IMR-90 (cell line): ENCODE measurements around the gene AFG1L. TPM values are rescaled to one million over a fixed set of nuclear protein-coding genes. Genes with fewer than 3 reads are reported as not detected.

Experiments used
- ATAC-seq: fragments of 200-7000 bp; cut with Tn5 transposase; 2 replicates; pipeline ENCODE4 v1.9.1; 2020; ENCODE audit warnings: low read depth, mild to moderate bottlenecking, moderate library complexity
- BruUV-seq: library from RNA; stranded (reverse); fragments of 400-500 nt; replicated peaks from 2 replicates; lab custom pipeline; 2021; lab: Mats Ljungman, UMichigan
- CTCF ChIA-PET: fragments of 300-600 bp; formaldehyde crosslinking; extraction: SDS; loops from one replicate; lab custom pipeline; 2021; ENCODE audit warnings: antibody characterized with exemption; lab: Yijun Ruan, JAX
- POLR2A ChIA-PET: fragments of 300-600 bp; sonication (Branson Sonifier 250); formaldehyde crosslinking; loops from one replicate; lab custom pipeline; 2022; ENCODE audit warnings: antibody characterized with exemption; ENCODE audit not compliant: unreplicated experiment; lab: Charles Lee
- DNase-seq: peaks from one replicate; pipeline ENCODE4 v3.0.0; 2013
- H2AFZ ChIP-seq: replicated peaks from 2 replicates; pipeline ENCODE3; 2013; ENCODE audit warnings: low read length, mild to moderate bottlenecking; ENCODE audit not compliant: poor library complexity
- H2AK5ac ChIP-seq: 2 replicates; pipeline ENCODE4 v1.6.1; 2013; ENCODE audit warnings: low read depth, low read length, inconsistent platforms
- H2AK9ac ChIP-seq: replicated peaks from 2 replicates; pipeline ENCODE3; 2013; ENCODE audit warnings: mild to moderate bottlenecking, low read depth, low read length, moderate library complexity; ENCODE audit not compliant: poor library complexity
- H2BK120ac ChIP-seq: 2 replicates; pipeline ENCODE4 v1.6.1; 2013; ENCODE audit warnings: low read depth, low read length, inconsistent platforms
- H2BK15ac ChIP-seq: 3 replicates; pipeline ENCODE4 v1.6.1; 2013; ENCODE audit warnings: low read depth, low read length, inconsistent platforms
- H2BK20ac ChIP-seq: 2 replicates; pipeline ENCODE4 v1.6.1; 2013; ENCODE audit warnings: low read depth, mild to moderate bottlenecking, inconsistent platforms, low read length, moderate library complexity
- H2BK5ac ChIP-seq: 2 replicates; pipeline ENCODE4 v1.6.1; 2013; ENCODE audit warnings: mild to moderate bottlenecking, low read depth, low read length, inconsistent platforms; ENCODE audit not compliant: poor library complexity, severe bottlenecking
- H3K14ac ChIP-seq: replicated peaks from 2 replicates; pipeline ENCODE4 v1.6.1; 2013; ENCODE audit warnings: low read depth, low read length, inconsistent platforms
- H3K18ac ChIP-seq: 2 replicates; pipeline ENCODE4 v1.6.1; 2013; ENCODE audit warnings: low read depth, low read length, control low read depth
- H3K23ac ChIP-seq: 2 replicates; pipeline ENCODE4 v1.6.1; 2013; ENCODE audit warnings: low read depth, low read length, inconsistent platforms
- H3K27ac ChIP-seq: 2 replicates; pipeline ENCODE4 v1.5.1; 2013; ENCODE audit warnings: mild to moderate bottlenecking, control low read depth, low read length; ENCODE audit not compliant: insufficient read depth
- H3K27me3 ChIP-seq: 2 replicates; pipeline ENCODE4 v1.6.1; 2013; ENCODE audit warnings: low read length; ENCODE audit not compliant: control insufficient read depth, insufficient read depth
- H3K36me3 ChIP-seq: 2 replicates; pipeline ENCODE4 v1.6.1; 2013; ENCODE audit warnings: low read length, mixed read lengths; ENCODE audit not compliant: control insufficient read depth, insufficient read depth
- H3K4ac ChIP-seq: 2 replicates; pipeline ENCODE4 v1.6.1; 2013; ENCODE audit warnings: low read depth, low read length, inconsistent platforms
- H3K4me1 ChIP-seq: 2 replicates; pipeline ENCODE4 v1.6.1; 2013; ENCODE audit warnings: low read length, mixed read lengths; ENCODE audit not compliant: control insufficient read depth, insufficient read depth
- H3K4me2 ChIP-seq: 2 replicates; pipeline ENCODE4 v1.6.1; 2013; ENCODE audit warnings: low read depth, mild to moderate bottlenecking, control low read depth, low read length, moderate library complexity
- H3K4me3 ChIP-seq: 2 replicates; pipeline ENCODE4 v1.5.1; 2013; ENCODE audit warnings: low read depth, mild to moderate bottlenecking, control low read depth, low read length, moderate library complexity; ENCODE audit not compliant: insufficient read depth
- H3K56ac ChIP-seq: 2 replicates; pipeline ENCODE4 v1.6.1; 2013; ENCODE audit warnings: low read length, inconsistent platforms; ENCODE audit not compliant: insufficient read depth; ENCODE audit errors: extremely low read depth
- H3K79me1 ChIP-seq, 2 experiments: 2 replicates each; pipeline ENCODE4 v1.6.1; 2013; ENCODE audit warnings: low read length in 2 of 2, inconsistent platforms in 1 of 2, low read depth in 1 of 2
- H3K9ac ChIP-seq: 2 replicates; pipeline ENCODE4 v1.6.1; 2013; ENCODE audit warnings: low read depth, low read length, control low read depth
- H3K9me1 ChIP-seq: 2 replicates; pipeline ENCODE4 v1.6.1; 2013; ENCODE audit warnings: low read length, inconsistent platforms; ENCODE audit not compliant: insufficient read depth
- H3K9me3 ChIP-seq: 2 replicates; pipeline ENCODE4 v1.6.1; 2013; ENCODE audit warnings: low read length; ENCODE audit not compliant: control insufficient read depth, insufficient read depth
- H4K20me1 ChIP-seq: 2 replicates; pipeline ENCODE4 v1.6.1; 2013; ENCODE audit warnings: low read length, inconsistent platforms; ENCODE audit not compliant: insufficient read depth
- H4K5ac ChIP-seq: 2 replicates; pipeline ENCODE4 v1.6.1; 2013; ENCODE audit warnings: mild to moderate bottlenecking, low read depth, low read length, control low read depth
- H4K8ac ChIP-seq, 2 experiments: 2 replicates each; pipeline ENCODE4 v1.6.1; 2013; ENCODE audit warnings: low read depth in 2 of 2, low read length in 2 of 2, control low read depth in 1 of 2, inconsistent platforms in 1 of 2
- H4K91ac ChIP-seq: 2 replicates; pipeline ENCODE4 v1.6.1; 2013; ENCODE audit warnings: low read depth, low read length, inconsistent platforms; ENCODE audit not compliant: insufficient read depth
- BHLHE40 ChIP-seq: fragments of 150-350 bp; IDR thresholded peaks from 2 replicates; pipeline ENCODE4 v1.6.1; 2016; ENCODE audit warnings: mild to moderate bottlenecking, low read depth, low read length
- ELK1 ChIP-seq: fragments of 150-350 bp; IDR thresholded peaks from 2 replicates; pipeline ENCODE4 v1.6.1; 2016; ENCODE audit warnings: low read depth, mild to moderate bottlenecking, low read length, moderate library complexity, borderline replicate concordance
- FOS ChIP-seq: fragments of 150-350 bp; IDR thresholded peaks from 2 replicates; pipeline ENCODE4 v1.6.1; 2016; ENCODE audit warnings: low read depth, low read length
- MAFK ChIP-seq: IDR thresholded peaks from 2 replicates; pipeline ENCODE4 v1.6.1; 2012; ENCODE audit warnings: low read depth, low read length, improper control_type of control experiment
- MXI1 ChIP-seq: IDR thresholded peaks from 2 replicates; pipeline ENCODE4 v1.6.1; 2012; ENCODE audit warnings: low read depth, mild to moderate bottlenecking, low read length, moderate library complexity, borderline replicate concordance
- RCOR1 ChIP-seq: IDR thresholded peaks from 2 replicates; pipeline ENCODE4 v1.6.1; 2012; ENCODE audit warnings: mild to moderate bottlenecking, low read length, improper control_type of control experiment; ENCODE audit not compliant: insufficient replicate concordance
- SMC3 ChIP-seq: fragments of 150-350 bp; IDR thresholded peaks from 2 replicates; pipeline ENCODE4 v1.6.1; 2016; ENCODE audit warnings: low read depth, mild to moderate bottlenecking, antibody characterized with exemption, low read length, moderate library complexity
- USF2 ChIP-seq: fragments of 150-350 bp; IDR thresholded peaks from 2 replicates; pipeline ENCODE4 v1.6.1; 2017; ENCODE audit warnings: mild to moderate bottlenecking, antibody characterized with exemption, low read length, low read depth
- WGBS, 2 experiments: methylation state at CpG; one replicate each; pipeline versions ENCODE4 v1.1.5 to v1.1.7; 2013; ENCODE audit warnings: missing lambda C conversion rate in 2 of 2; ENCODE audit not compliant: insufficient read length in 1 of 2; ENCODE audit errors: extremely low coverage in 2 of 2; 5-methylcytosine and 5-hydroxymethylcytosine counted together
- dilution Hi-C: fragments of 300-500 bp; cut with HindIII; formaldehyde crosslinking; loops from one replicate; pipeline ENCODE4 v1.14.3; 2018; ENCODE audit warnings: low sequenced_read_pairs; ENCODE audit not compliant: unreplicated experiment
- in situ Hi-C: fragments of 300-500 bp; cut with MboI; formaldehyde crosslinking; loops from 3 replicates; pipeline ENCODE4 v1.14.3; 2019; ENCODE audit warnings: low sequenced_read_pairs, inconsistent platforms, mixed read lengths
- intact Hi-C: fragments of 100-400 bp; cut with micrococcal nuclease; formaldehyde crosslinking; loops from 2 replicates; pipeline ENCODE4 v1.10.0; 2022
- polyA plus RNA-seq, 3 experiments: library from polyadenylated mRNA; depleted of rRNA; stranded (reverse); fragments of >200 nt; gene quantifications; 2 replicates each; pipeline ENCODE4 v1.2.3, GENCODE V29; 2012; ENCODE audit warnings: low replicate concordance in 1 of 3
- total RNA-seq: library from RNA; depleted of rRNA; stranded (reverse); fragments of >200 nt; gene quantifications from 2 replicates; pipeline ENCODE4 v1.2.3, GENCODE V29; 2012
- TF ChIP-seq, protein P1 (sequence below): conservative IDR thresholded peaks from 2 replicates; pipeline ENCODE4 v1.5.1; 2012; ENCODE audit warnings: mild to moderate bottlenecking, low read depth, low read length, improper control_type of control experiment

AFG1L gene
- total and polyA plus RNA-seq, 2 of the 4 experiments (the other 2 are of a cell fraction): 1.0 to 2.0 TPM

DNA sequence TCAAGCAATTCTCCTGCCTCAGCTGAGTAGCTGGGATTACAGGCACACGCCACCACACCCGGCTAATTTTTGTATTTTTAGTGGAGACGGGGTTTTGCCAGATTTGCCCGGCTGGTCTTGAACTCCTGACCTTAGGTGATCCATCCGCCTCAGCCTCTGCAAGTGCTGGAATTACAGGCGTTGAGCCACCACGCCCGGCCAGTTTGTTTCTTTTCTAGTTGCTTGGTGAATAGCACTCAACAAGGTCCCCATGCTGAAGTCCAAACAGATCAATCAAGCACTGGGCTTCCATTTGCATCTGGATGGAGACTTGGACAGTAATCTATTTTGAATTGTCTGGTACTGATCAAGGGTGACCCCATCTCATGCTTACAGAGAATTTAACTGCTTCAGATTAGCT lies 157.0 kb downstream of the AFG1L start:
- no peak overlapping the region for H3K14ac ChIP-seq
- no peaks in the 10 kb centered on the region for H3K27me3 ChIP-seq
- DNase-seq: no peak
- no peak overlapping the region for H3K9ac ChIP-seq
- H3K4me3 ChIP-seq: no peak overlapping the region
- ChIA-PET CTCF (no interaction called here), POLR2A (no interaction called here)
- H4K5ac ChIP-seq: no peak overlapping the region
- H3K4me2 ChIP-seq: no peak overlapping the region
- no peaks in the 10 kb centered on the region for H3K79me1 ChIP-seq
- no peaks in the 10 kb centered on the region for H3K9me3 ChIP-seq
- H3K18ac ChIP-seq: no peak overlapping the region
- no peaks in the 10 kb centered on the region for H3K36me3 ChIP-seq
- H2BK120ac ChIP-seq: no peak overlapping the region
- H3K4ac ChIP-seq: no peak overlapping the region
- H2AFZ ChIP-seq: no peak overlapping the region
- no peak overlapping the region for H2AK9ac ChIP-seq
- no peak overlapping the region for H2BK5ac ChIP-seq
- BruUV-seq: no TSS peak
- dilution Hi-C loops: no loop called here
- in situ Hi-C loops: no loop called here
- no peaks in the 10 kb centered on the region for H4K20me1 ChIP-seq
- no peaks in the 10 kb centered on the region for H3K4me1 ChIP-seq
- H2AK5ac ChIP-seq: no peak overlapping the region
- 87% methylated on average over 3 of the region's 8 CpGs; no CpG with 5 or more reads in 1 of the 2 experiments for WGBS, 2 experiments
- H3K9me1 ChIP-seq: no peaks in the 10 kb centered on the region
- H3K23ac ChIP-seq: no peak overlapping the region
- no peak overlapping the region for H4K8ac ChIP-seq
- no peak overlapping the region for H4K91ac ChIP-seq
- no peak overlapping the region for H3K56ac ChIP-seq
- no peak overlapping the region for H2BK20ac ChIP-seq
- ATAC-seq: no peak
- TF ChIP-seq ELK1: no peak
- no peak for TF ChIP-seq MXI1
- TF ChIP-seq RCOR1: no peak
- no peak for TF ChIP-seq MAFK
- TF ChIP-seq BHLHE40: no peak
- no peak for TF ChIP-seq USF2
- TF ChIP-seq, protein P1, sequence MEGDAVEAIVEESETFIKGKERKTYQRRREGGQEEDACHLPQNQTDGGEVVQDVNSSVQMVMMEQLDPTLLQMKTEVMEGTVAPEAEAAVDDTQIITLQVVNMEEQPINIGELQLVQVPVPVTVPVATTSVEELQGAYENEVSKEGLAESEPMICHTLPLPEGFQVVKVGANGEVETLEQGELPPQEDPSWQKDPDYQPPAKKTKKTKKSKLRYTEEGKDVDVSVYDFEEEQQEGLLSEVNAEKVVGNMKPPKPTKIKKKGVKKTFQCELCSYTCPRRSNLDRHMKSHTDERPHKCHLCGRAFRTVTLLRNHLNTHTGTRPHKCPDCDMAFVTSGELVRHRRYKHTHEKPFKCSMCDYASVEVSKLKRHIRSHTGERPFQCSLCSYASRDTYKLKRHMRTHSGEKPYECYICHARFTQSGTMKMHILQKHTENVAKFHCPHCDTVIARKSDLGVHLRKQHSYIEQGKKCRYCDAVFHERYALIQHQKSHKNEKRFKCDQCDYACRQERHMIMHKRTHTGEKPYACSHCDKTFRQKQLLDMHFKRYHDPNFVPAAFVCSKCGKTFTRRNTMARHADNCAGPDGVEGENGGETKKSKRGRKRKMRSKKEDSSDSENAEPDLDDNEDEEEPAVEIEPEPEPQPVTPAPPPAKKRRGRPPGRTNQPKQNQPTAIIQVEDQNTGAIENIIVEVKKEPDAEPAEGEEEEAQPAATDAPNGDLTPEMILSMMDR: no peak
- TF ChIP-seq FOS: no peak
- TF ChIP-seq SMC3: no peak
- no peak overlapping the region for H3K27ac ChIP-seq
- intact Hi-C loops: no loop called here
- H2BK15ac ChIP-seq: no peak overlapping the region
